ES-I3 (cell line): Measurements from ENCODE around the gene GRAMD2B.

Source experiments
- H3K36me3 ChIP-seq: 2 replicates; pipeline ENCODE4 v1.6.1; 2013; ENCODE audit warnings: mild to moderate bottlenecking, low read length, control low read depth, moderate library complexity; ENCODE audit not compliant: insufficient read depth
- H3K4me1 ChIP-seq: 2 replicates; pipeline ENCODE4 v1.6.1; 2013; ENCODE audit warnings: mild to moderate bottlenecking, control low read depth, low read length; ENCODE audit not compliant: insufficient read depth
- H3K9ac ChIP-seq: 2 replicates; pipeline ENCODE4 v1.6.1; 2013; ENCODE audit warnings: low read depth, mild to moderate bottlenecking, low read length, moderate library complexity
- H3K9me3 ChIP-seq: 2 replicates; pipeline ENCODE4 v1.6.1; 2013; ENCODE audit warnings: mild to moderate bottlenecking, low read length, moderate library complexity; ENCODE audit not compliant: control insufficient read depth, insufficient read depth

Gene GRAMD2B

DNA sequence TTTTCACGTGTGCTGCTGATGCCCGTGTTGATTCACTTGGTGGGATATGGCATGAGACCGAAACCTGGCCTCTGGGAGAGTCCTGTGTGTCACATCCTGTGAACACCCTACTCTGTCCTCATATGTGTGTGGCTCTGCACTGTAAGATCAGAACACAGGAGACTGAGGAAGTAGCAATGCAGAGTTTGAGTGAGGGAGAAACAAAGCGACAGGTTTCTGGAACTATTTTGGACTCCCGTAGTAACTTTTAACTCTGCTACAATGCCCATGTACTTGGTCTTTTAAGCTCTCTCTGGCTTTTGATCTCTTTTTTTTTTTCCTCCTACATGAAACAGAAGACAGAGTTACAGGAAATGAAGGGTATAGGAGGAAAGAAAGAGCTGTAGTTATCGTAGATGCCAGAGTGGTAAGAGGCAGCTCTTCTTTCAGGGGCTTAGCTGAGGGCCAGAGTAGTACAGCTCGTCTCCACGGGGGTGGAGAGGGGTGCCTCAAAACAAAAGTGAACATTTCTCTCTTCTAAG is 26.6 kb downstream of the GRAMD2B start:
- Histone ChIP-seq H3K4me1 (peaks cover 8% of the 10 kb centered on the region; the same call in 1 of the 2 replicates), H3K9me3 (no peaks in the 10 kb centered on the region), H3K36me3 (no peaks in the 10 kb centered on the region), H3K9ac (no peak overlapping the region)

DNA sequence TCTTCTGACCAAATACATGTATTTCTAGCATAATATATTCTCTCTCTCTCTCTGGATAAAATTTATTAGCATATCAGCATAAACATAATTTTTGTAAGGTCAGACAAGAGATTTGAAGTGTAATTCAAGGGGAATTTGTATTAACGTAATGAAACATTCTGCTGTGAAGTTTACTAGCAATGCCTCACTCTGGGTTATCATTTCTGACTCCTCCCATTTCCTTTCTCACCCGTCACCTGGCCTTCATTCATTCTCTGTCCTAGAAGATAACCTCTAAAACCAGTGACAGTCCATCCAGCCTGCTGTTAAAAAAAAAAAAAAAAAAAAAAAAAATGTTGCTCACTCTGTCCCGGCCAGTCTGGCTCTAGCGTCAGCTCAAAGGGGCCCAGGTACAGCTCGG is 27.1 kb downstream of the GRAMD2B start:
- peaks cover 8% of the 10 kb centered on the region; the same call in 1 of the 2 replicates for H3K4me1 ChIP-seq
- no peak overlapping the region for H3K9ac ChIP-seq
- H3K9me3 ChIP-seq: no peaks in the 10 kb centered on the region
- no peaks in the 10 kb centered on the region for H3K36me3 ChIP-seq

DNA sequence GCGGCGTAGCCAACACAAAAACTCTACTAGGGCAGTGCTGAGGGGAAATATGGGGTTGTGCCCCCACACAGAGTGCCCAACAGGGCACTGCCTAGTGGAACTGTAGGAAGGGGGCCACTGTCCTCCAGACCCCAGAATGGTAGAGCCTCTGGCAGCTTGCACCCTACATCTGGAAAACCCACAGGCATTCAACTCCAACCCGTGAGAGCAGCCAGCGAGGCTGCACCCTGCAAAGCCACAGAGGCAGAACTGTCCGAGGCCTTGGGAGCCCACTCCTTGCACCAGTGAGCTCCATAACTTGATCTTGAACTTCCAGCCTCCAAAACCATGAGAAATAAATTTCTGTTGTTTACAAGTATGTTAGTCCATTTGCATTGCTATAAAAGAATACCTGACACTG is 27.7 kb downstream of the GRAMD2B start:
- no peaks in the 10 kb centered on the region for H3K36me3 ChIP-seq
- H3K9ac ChIP-seq: no peak overlapping the region
- H3K4me1 ChIP-seq: 0 out of 2 replicates have a peak, but pooled peaks cover 8% of the 10 kb centered on the region
- H3K9me3 ChIP-seq: no peaks in the 10 kb centered on the region

DNA sequence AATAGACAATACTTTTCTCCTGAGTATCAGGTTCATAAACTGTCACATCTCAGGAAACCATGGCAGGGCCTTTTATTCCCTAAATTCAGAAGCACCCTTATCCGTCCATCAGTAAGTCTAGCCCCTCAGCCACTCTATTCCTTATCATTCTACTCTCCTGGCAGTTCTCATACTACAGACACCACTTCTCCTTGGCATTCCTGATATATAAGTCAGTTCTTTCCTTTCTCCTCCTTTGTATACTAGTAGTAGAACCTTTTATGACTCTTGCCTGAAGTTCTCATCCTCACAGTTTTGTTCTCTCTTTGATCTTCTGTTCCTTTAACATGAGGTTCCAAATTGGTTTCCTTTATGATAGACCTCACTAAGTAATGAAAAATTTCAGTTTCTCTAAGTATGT is 29.3 kb downstream of the GRAMD2B start:
- no peaks in the 10 kb centered on the region; the same call in 1 of the 2 replicates for H3K36me3 ChIP-seq
- H3K4me1 ChIP-seq: 0 out of 2 replicates have a peak, but pooled peaks cover 8% of the 10 kb centered on the region
- H3K9me3 ChIP-seq: no peaks in the 10 kb centered on the region
- no peak overlapping the region for H3K9ac ChIP-seq

DNA sequence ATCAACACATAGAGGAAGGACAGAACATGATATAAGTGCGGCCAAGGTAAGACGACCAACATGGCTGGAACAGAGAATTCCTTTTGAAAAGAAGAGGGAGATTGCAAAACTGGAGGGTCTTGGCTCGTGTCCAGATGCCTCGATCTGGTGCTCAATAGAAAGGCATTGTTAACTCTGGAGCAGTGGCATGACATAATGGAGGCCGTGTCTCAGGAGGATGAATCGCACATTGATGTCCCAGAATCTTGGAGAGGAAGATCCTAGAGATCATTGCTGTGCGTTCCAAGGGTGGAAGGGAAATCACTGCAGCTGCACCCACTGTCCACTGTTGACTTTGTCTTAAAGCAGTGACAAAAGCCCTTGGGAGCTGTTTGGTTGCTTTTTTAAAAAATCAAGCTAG is 30.9 kb downstream of the GRAMD2B start:
- H3K36me3 ChIP-seq: no peaks in the 10 kb centered on the region; the same call in 1 of the 2 replicates
- 0 out of 2 replicates have a peak, but pooled peaks cover 8% of the 10 kb centered on the region for H3K4me1 ChIP-seq
- no peak overlapping the region for H3K9ac ChIP-seq
- no peaks in the 10 kb centered on the region for H3K9me3 ChIP-seq

DNA sequence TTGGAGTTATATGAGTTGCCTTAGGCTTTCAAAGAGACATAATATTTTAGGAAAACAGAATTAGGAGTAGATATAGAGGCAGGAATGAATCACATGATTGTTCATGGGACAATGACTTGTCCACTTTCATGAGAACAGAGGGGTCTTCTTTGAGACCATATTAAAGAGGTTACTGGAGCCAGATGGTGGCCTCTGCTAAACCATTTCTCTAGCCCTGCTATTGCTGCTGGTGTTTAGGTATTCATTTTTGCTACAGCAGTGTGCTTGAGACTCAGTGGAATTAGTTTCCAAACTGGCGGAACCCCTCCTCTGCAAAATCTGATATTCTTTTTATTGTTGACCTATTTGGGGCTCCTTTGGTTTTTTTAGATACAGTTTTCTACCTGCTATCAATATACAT is 31.3 kb downstream of the GRAMD2B start:
- Histone ChIP-seq H3K9ac (no peak overlapping the region), H3K9me3 (no peaks in the 10 kb centered on the region), H3K36me3 (no peaks in the 10 kb centered on the region; the same call in 1 of the 2 replicates), H3K4me1 (0 out of 2 replicates have a peak, but pooled peaks cover 8% of the 10 kb centered on the region)

DNA sequence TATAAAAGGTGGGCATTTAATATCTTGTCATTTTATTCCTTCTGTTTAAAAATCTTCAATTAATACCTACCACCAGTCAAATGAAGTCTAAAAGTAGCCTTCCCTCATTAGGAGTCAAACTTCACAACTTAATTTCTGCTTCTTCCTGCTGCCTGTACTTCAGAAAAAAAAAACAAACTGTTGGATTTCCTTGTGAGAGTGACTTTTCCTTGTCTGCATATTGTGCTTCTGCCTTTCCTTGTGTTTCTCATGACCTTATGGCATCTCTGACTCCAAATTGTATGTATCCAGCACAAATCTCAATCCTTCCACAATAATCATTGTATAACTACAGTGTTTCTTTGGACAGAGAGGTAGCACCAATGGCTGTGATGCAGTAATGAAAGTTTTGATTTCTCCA is 32.1 kb downstream of the GRAMD2B start:
- Histone ChIP-seq H3K36me3 (no peaks in the 10 kb centered on the region; the same call in 1 of the 2 replicates), H3K9me3 (no peaks in the 10 kb centered on the region), H3K9ac (no peak overlapping the region), H3K4me1 (0 out of 2 replicates have a peak, but pooled peaks cover under 1% of the 10 kb centered on the region)

DNA sequence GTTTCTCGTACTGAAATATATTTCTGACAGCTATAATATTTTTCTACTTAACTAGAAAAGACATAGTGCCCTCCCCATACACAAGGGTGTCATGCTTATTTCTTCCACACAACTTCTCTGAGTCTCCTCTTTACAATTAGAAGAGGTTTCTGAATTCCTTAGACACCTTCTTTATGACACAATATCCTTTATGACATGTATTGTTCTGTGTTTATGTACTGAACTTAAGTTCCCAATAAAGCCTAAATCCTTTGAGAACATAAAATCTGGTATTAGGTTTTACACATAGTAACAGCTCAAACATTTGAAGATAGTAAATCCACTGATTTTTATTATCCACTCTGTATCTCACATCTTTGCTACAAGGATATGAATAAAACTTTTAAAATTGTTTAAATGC is 32.5 kb downstream of the GRAMD2B start:
- H3K4me1 ChIP-seq: no peaks in the 10 kb centered on the region
- H3K36me3 ChIP-seq: no peaks in the 10 kb centered on the region; the same call in 1 of the 2 replicates
- H3K9ac ChIP-seq: no peak overlapping the region
- H3K9me3 ChIP-seq: no peaks in the 10 kb centered on the region

DNA sequence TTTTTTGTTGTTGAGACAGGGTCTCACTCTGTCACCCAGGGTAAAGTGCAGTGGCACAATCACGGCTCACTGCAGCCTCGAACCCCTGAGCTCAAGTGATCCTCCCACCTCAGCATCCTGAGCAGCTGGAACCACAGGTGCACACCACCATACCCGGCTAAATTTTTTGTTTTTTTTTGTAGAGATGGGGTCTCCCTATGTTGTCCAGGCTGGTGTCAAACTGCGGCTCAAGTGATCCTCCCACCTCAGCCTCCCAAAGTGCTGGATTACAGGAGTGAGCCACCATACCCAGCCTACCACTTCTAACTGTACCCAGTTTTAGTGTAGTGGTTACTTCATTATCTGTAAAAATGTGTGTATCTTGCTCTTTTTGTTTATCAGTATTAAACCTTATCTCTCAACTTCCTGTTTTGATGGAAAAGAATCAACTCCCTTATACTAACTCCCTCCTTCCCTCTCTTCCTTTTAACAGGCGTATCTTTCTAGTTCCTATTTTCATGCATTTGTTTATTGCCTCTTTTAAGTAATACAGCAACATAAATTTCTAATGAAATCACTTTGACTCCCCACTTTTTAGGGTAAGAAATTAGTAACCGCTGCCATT is 33.1 kb downstream of the GRAMD2B start:
- no peaks in the 10 kb centered on the region; the same call in 1 of the 2 replicates for H3K36me3 ChIP-seq
- H3K4me1 ChIP-seq: no peaks in the 10 kb centered on the region
- H3K9ac ChIP-seq: no peak overlapping the region
- H3K9me3 ChIP-seq: no peaks in the 10 kb centered on the region

DNA sequence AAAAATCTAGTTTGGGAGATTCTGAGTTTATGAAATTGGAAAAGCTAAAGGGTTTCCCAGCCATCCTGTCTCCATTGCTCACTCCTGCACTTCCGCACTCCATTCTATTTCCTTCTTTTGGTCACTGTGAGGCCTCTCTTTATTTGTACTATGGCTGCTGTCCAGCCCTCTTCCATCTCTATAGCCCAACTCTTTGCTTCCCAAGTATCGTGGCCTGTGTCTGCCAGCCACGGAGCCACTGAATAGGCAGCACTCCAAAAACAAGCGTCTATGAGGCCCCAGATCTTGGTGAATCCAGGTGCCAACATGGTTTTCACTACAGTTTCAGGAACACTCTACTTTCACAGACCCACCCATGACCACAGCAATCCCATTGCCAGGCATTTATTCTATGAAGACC is 37.2 kb downstream of the GRAMD2B start:
- H3K4me1 ChIP-seq: no peaks in the 10 kb centered on the region
- H3K9me3 ChIP-seq: no peaks in the 10 kb centered on the region
- no peak overlapping the region for H3K9ac ChIP-seq
- no peaks in the 10 kb centered on the region; the same call in 1 of the 2 replicates for H3K36me3 ChIP-seq

DNA sequence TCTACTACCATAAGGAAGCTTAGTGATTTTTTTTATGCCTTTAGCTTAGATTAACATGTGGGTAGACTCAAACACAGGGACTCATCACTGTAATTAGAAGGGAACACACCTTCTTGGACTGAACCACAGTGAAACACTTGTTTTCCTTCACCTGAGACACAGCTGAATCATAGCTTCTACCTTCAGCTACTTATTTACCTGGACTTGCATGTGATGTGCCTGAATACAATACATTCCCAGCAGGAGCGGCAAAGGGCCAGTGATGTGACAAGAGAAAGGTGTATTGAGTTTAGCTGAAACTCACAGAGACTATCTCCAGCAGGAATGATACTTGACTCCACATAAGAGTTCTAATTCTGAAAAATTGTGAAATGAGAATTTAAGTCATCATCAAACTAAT is 37.8 kb downstream of the GRAMD2B start:
- H3K36me3 ChIP-seq: no peaks in the 10 kb centered on the region; the same call in 1 of the 2 replicates
- no peak overlapping the region for H3K9ac ChIP-seq
- H3K4me1 ChIP-seq: no peaks in the 10 kb centered on the region
- no peaks in the 10 kb centered on the region for H3K9me3 ChIP-seq

DNA sequence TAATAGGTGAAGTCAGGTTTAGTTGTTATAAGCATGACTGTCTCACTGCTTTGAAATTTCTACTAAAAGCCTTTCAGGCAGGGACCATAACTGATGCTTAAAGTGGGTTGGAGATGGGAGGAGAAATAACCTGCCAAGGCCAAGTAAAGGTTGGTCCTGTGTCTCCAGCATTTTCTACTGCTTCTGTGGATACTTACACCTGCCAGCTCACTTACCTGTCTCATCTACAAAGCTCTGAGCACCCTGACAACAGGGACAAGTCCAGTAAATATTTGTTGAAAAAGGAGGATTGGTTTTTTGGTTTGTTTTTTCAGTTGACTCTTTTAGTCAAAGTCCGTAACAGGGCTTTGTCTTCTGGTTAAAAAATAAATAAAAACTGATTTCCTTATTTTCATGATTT is 38.6 kb downstream of the GRAMD2B start:
- Histone ChIP-seq H3K9ac (no peak overlapping the region), H3K4me1 (no peaks in the 10 kb centered on the region), H3K36me3 (no peaks in the 10 kb centered on the region), H3K9me3 (no peaks in the 10 kb centered on the region)

DNA sequence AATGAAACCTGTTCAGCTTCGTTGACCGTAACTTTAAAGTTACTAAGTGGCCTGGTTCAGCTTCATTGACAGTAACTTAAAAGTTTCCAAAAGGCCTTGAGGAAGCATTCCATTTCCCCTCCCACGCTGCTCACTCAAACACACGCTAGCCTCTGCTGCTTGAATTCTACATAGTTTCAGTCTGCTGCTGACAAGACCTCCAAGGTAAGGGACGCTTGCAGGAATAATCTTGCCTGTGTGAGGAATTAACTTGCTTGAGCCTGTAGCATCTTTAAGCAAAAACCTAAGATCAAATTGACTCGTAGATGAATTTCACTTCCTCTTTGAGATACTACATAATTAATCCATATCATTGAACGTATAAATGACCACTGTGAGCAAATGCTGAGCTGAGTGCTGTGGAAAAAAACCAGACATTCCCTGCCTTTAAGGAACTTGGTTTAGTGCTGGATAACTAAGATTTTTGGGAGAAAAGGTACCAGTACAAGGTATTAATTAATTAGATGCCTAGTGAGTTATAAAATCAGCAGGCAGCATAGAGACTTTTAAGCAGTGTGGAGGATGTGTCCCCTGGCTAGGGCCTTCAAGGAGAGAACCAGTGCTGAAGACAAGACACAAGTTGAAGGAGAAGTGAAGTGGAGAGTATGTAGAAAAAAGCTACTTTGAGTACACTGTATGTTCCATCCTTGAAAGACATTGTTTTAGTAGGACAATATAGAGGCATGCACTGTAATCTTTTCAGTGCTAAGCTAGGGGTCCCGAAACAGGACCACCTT is 39.2 kb downstream of the GRAMD2B start:
- Histone ChIP-seq H3K9ac (no peak overlapping the region), H3K4me1 (no peaks in the 10 kb centered on the region), H3K36me3 (no peaks in the 10 kb centered on the region), H3K9me3 (no peaks in the 10 kb centered on the region)

DNA sequence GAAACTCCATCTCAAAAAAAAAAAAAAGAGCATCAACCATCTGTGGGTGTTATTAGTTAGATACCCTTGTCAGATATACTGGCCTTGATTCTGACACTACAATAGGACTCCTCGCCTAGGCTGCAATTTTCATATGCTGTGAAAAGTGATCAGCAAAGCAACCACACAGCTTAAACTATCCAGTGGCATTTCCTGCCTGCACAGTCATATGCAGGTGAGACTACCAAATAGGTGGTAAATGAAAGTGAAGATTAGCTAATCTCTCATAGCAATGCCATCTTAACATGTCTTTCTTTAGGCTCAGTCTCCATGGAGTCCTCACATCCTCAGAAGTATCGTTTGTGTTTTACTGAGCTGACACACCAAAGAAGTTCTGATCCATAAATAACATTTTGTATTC is 40.8 kb downstream of the GRAMD2B start:
- Histone ChIP-seq H3K36me3 (no peaks in the 10 kb centered on the region), H3K9me3 (no peaks in the 10 kb centered on the region), H3K9ac (no peak overlapping the region), H3K4me1 (no peaks in the 10 kb centered on the region)

DNA sequence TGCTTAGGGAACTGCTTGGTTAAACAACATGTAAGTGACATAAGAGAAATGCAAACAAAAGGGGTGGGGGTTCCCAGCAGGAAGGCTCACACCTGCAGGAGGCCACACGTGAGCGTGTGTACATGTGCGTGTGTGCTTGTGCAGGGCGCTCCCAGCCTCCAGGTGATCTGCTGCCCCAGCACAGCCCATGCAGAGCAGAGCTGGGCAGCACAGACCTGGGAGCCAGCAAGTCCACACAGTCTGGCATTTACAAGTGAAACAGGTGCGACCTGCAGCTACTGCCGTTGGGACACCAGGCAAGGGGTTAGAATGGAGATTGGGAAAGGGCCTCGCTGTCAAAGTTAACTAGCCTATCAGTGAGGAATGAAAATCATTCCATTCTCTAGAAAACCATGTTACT is 41.8 kb downstream of the GRAMD2B start:
- H3K36me3 ChIP-seq: no peaks in the 10 kb centered on the region
- no peaks in the 10 kb centered on the region for H3K9me3 ChIP-seq
- H3K4me1 ChIP-seq: no peaks in the 10 kb centered on the region
- no peak overlapping the region for H3K9ac ChIP-seq
